Glutamatergic neuron (in vitro differentiated cells): ENCODE data around the gene VOPP1. TPM values are rescaled to one million over a fixed set of nuclear protein-coding genes. Genes with fewer than 3 reads are reported as not detected.

ENCODE experiments used
- DNase-seq: peaks from one replicate; pipeline ENCODE4 v3.0.0; 2022
- H3K27ac Mint-ChIP-seq: one replicate; pipeline ENCODE4 v1.8.0; 2020; ENCODE audit warnings: mild to moderate bottlenecking, mixed read lengths, inconsistent platforms; ENCODE audit not compliant: unreplicated experiment
- H3K27me3 Mint-ChIP-seq: one replicate; pipeline ENCODE4 v1.8.0; 2020; ENCODE audit warnings: mild to moderate bottlenecking, moderate library complexity, mixed read lengths, inconsistent platforms; ENCODE audit not compliant: unreplicated experiment
- H3K36me3 Mint-ChIP-seq: one replicate; pipeline ENCODE4 v1.8.0; 2020; ENCODE audit warnings: mild to moderate bottlenecking, mixed read lengths, inconsistent platforms; ENCODE audit not compliant: unreplicated experiment
- H3K4me1 Mint-ChIP-seq: one replicate; pipeline ENCODE4 v1.8.0; 2020; ENCODE audit warnings: mild to moderate bottlenecking, low read depth, mixed read lengths, inconsistent platforms; ENCODE audit not compliant: unreplicated experiment
- H3K4me3 Mint-ChIP-seq: one replicate; pipeline ENCODE4 v1.8.0; 2020; ENCODE audit warnings: mild to moderate bottlenecking, mixed read lengths, inconsistent platforms; ENCODE audit not compliant: unreplicated experiment
- H3K9me3 Mint-ChIP-seq: one replicate; pipeline ENCODE4 v1.8.0; 2020; ENCODE audit warnings: mild to moderate bottlenecking, moderate library complexity, mixed read lengths, inconsistent platforms; ENCODE audit not compliant: unreplicated experiment
- CTCF ChIP-seq: fragments of 200-600 bp; sonication (generic); IDR thresholded peaks from one replicate; pipeline ENCODE4 v1.5.0; 2021; ENCODE audit not compliant: partially characterized antibody, unreplicated experiment
- total RNA-seq: library from RNA; stranded (reverse); fragmentation: NEBNext Ultra II Directional; extraction: Animal tissue kit (Norgen Biotek cat#: 25700); gene quantifications from one replicate; pipeline ENCODE4 v1.2.1, GENCODE V29; 2021; ENCODE audit not compliant: unreplicated experiment

Gene VOPP1
- total RNA-seq, 1 donor from 2014 or later, result 30.6 TPM

GRCh38 chr7:55520426-55521140 is 51.7 kb downstream of the VOPP1 start:
- Mint-ChIP-seq H3K4me3 (no peak overlapping the region), H3K9me3 (no peaks in the 10 kb centered on the region), H3K4me1 (peaks cover 12% of the 10 kb centered on the region), H3K27ac (no peak overlapping the region), H3K27me3 (peaks cover 2% of the 10 kb centered on the region), H3K36me3 (peaks cover 3% of the 10 kb centered on the region)
- DNase-seq, result no peak
- no peak for TF ChIP-seq CTCF

- Mint-ChIP-seq H3K4me3 (no peak overlapping the region), H3K36me3 (no peaks in the 10 kb centered on the region), H3K27me3 (no peaks in the 10 kb centered on the region), H3K4me1 (peaks cover 8% of the 10 kb centered on the region), H3K27ac (no peak overlapping the region), H3K9me3 (no peaks in the 10 kb centered on the region)
- TF ChIP-seq CTCF, result no peak
- no peak for DNase-seq
Observed at GRCh38 chr7:55518836-55519235, 53.5 kb downstream of the VOPP1 start.

GRCh38 chr7:55517936-55518689 is 54.2 kb downstream of the VOPP1 start:
- H3K4me3 Mint-ChIP-seq, result no peak overlapping the region
- no peak for DNase-seq
- H3K27ac Mint-ChIP-seq, result no peak overlapping the region
- TF ChIP-seq CTCF, result no peak
- no peaks in the 10 kb centered on the region for H3K9me3 Mint-ChIP-seq
- no peaks in the 10 kb centered on the region for H3K36me3 Mint-ChIP-seq
- H3K4me1 Mint-ChIP-seq, result peaks cover 8% of the 10 kb centered on the region
- H3K27me3 Mint-ChIP-seq, result peaks cover 3% of the 10 kb centered on the region

GRCh38 chr7:55517191-55517633 is 55.1 kb downstream of the VOPP1 start:
- Mint-ChIP-seq H3K36me3 (no peaks in the 10 kb centered on the region), H3K4me3 (no peak overlapping the region), H3K4me1 (peaks cover 10% of the 10 kb centered on the region), H3K9me3 (no peaks in the 10 kb centered on the region), H3K27ac (no peak overlapping the region), H3K27me3 (peaks cover 3% of the 10 kb centered on the region)
- no peak for DNase-seq
- TF ChIP-seq CTCF, result no peak

- Mint-ChIP-seq H3K27me3 (peaks cover 3% of the 10 kb centered on the region), H3K9me3 (no peaks in the 10 kb centered on the region), H3K27ac (no peak overlapping the region), H3K36me3 (no peaks in the 10 kb centered on the region), H3K4me3 (no peak overlapping the region), H3K4me1 (peaks cover 8% of the 10 kb centered on the region)
- no peak for TF ChIP-seq CTCF
- no peak for DNase-seq
Observed at GRCh38 chr7:55516409-55516808, 55.9 kb downstream of the VOPP1 start.
